NT2/D1 (cell line): ENCODE measurements around the gene SHCBP1L.

Experiments used
- SUZ12 ChIP-seq: IDR thresholded peaks from 2 replicates; pipeline ENCODE4 v1.6.1; 2011; ENCODE audit not compliant: insufficient read length, insufficient read depth; ENCODE audit errors: extremely low read depth
- YY1 ChIP-seq: IDR thresholded peaks from 2 replicates; pipeline ENCODE4 v1.6.1; 2011; ENCODE audit not compliant: insufficient read length, insufficient read depth
- ZNF274 ChIP-seq: IDR thresholded peaks from 2 replicates; pipeline ENCODE4 v1.6.1; 2011; ENCODE audit warnings: mild to moderate bottlenecking, low read depth, low read length

GRCh38 chr1:182877842-182878241 is 75.1 kb downstream of the SHCBP1L start:
- no peak for TF ChIP-seq YY1
- no peak for TF ChIP-seq ZNF274
- TF ChIP-seq SUZ12, result no peak
